NCI-H748 treated with DMSO at 0.1 percent for 48 hours (cell line): ENCODE measurements around the gene VAV2.

Experiments
- DNase-seq: peaks from one replicate; lab custom pipeline; 2025; lab: John Stamatoyannopoulos, UW

VAV2 gene

DNA sequence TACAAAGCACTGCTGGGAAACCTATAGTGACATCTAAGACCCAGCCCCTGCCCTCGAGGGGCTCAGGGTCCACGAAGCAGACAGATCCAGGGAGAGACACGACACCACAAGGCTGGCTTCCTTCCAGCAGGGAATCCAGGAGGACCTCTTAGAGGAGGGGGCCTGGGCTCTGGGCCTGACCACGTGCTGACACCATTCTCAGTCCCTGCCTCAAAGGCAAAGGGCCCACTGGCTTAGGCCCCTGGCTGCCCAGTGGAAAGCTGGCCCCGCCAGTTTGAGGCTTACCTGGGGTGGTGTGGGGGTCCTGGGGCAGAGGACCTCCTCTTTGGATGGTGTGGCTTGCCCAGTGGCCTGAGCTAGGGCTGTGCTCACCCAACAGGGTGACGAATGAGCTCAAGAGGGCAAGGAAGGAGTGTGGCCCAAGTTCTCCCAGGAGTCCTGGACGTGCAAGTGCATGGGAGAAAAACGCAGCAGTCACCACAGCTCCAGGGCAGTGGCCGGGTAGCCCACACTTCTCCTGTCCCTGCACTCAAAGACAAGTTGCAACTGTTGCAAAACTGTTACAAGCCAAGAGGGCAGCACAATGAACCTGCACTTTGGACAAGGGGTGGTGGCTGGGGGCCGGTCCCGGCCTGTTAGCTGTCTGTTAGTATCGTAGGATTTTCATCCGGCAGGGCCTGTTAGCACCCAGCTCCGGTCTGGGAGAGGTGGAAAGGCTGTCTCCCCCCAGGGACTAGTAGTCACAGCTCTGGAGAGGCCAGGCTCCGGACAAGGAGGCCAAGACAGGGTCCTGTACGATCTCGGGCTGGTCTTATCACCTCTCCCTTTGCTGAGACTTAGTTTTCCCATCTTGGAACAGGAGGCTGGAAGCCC lies 252.5 kb downstream of the VAV2 start:
- DNase-seq, result no peak

DNA sequence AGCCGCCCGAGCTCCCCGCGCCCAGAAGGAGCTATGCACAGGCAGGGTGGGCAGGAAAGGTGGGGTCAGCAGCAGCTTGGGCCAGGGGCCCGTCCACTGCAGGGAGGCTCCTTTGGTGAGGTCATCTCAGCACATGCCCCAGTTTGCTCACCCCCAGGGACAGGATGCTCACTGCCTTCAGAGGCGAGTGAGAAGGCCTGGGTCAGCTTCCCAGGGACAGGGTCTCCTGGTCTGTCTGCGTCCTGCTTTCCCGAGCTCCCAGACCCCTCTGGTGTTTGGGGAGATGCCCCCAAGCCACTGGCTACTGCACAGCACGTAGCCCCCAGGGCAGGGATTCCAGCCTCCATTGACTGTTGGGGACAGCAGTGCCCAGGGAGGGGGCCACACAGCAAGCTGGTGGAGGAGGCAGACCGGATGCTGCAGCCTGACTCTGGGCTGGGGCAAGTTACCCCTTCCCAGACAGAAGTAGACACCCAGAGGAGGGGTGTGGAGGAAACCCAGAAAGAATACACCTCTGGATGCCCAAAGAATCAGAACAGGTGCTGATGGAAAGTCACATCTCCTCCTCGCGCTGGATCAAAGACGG lies 253.4 kb downstream of the VAV2 start:
- no peak for DNase-seq

DNA sequence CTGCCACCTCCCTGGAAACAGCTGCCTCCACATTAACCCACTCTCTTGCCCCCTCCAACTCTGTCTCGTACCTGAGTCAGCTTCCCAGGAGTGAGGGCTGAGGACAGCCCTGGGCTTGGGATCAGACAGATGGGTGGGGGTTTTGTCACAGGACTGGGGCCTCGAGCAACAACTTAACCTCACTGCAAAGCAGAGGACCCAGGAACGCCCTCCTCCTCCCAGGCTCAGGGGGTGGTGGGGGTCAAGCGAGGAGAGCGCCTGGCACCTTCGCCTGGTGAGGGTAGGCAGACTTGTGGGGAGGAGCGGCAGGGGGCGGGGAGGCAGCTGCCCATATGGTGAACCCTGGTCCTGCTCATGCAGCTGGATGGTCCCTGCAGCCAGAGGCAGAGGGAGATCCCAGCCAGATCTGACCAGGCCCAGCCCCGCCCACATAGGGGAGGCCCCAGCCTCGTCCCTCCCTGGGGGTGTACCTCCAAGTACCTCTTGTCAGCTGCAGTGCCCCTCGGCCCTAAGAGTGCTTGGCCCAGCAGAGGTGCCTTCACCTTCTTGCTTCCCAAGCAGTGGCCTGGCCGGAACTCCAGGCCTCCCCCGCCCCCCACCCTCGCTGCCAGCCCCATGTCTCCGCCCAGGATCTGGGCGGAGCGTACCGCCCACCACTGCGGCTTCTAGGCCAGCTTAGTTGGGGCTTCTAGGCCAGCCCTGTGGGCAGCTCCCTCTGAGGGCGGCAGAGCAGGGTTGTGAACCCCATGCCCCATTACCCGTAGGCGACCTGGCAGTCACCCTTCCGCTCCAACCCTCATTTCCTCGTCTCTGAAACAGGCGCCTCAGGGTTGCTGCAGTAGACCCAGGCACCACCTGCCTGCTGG lies 254.1 kb downstream of the VAV2 start, which contains the start of gene SARDH:
Gene SARDH, minus strand, starts transcription at position 579 of the 866 bp plus-strand sequence. CDS start 4,179 bp downstream, outside the sequence.
- no peak for DNase-seq

DNA sequence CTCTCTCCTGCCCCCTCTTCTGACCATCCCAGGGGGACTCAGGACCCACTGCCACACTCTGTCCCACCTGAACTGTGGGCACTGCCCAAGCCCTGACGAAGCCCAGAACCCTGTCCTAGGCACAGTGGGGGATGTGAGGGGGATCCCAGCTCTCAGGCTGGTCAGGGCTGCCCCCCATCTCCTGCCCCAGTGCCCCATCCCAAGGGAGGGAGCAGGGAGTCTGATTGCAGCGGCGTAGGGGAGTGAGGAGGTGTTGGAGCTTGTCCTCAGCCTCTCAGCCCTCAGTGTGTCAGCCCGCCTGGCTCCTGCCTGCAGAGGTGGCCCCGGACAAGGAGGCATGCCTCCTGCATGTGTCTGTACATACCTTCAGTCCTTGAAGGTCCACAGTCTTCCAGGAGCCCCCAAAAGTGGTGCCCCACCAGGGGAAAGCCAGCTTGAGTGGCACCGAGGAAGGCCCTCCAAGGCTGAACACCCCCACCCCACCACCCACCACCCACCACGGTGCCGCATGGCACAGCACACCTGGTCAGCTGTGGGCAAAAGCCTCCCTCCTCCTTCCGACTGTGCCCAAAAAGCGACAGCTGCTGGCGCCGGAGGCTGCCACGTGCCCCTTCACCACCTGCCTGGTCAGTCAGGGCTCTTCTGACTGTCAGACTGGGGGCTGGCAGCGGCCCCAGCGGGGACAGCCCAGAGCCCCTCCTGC lies 254.9 kb downstream of the VAV2 start:
- no peak for DNase-seq

DNA sequence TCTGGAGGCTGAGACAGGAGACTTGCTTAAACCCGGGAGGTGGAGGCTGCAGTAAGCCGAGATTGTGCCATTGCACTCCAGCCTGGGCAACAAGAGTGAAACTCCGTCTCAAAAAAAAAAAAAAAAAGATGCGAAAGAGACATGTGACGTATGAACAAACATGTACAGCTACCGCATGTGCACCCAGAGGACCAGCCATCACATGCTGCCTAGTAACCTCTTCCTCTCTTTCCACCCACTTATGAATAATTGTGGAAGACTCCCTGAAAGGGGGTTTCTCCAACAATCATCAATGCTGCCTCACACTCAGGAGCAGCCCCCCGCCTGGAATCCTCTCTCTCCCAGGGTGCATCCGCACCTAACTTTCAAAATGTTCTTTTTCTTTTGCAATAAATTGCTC lies 256.2 kb downstream of the VAV2 start:
- no peak for DNase-seq

DNA sequence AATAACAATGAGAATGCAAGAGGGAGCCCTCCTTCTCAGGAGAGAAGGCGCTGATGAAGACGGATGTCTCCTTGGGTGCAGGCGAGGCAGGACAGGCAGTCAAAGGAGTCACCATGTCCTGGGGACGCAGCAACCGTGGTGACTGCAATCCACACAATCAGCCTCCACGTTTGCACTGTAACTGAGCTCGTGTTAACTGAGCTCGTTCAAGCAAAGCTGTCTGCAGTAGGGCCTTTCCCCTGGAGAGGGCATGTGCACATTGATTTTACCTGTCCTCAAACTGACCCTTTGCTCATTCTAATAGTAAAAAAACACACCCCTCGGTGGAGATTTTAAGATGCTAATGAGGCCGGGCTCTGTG lies 256.7 kb downstream of the VAV2 start:
- no peak for DNase-seq

DNA sequence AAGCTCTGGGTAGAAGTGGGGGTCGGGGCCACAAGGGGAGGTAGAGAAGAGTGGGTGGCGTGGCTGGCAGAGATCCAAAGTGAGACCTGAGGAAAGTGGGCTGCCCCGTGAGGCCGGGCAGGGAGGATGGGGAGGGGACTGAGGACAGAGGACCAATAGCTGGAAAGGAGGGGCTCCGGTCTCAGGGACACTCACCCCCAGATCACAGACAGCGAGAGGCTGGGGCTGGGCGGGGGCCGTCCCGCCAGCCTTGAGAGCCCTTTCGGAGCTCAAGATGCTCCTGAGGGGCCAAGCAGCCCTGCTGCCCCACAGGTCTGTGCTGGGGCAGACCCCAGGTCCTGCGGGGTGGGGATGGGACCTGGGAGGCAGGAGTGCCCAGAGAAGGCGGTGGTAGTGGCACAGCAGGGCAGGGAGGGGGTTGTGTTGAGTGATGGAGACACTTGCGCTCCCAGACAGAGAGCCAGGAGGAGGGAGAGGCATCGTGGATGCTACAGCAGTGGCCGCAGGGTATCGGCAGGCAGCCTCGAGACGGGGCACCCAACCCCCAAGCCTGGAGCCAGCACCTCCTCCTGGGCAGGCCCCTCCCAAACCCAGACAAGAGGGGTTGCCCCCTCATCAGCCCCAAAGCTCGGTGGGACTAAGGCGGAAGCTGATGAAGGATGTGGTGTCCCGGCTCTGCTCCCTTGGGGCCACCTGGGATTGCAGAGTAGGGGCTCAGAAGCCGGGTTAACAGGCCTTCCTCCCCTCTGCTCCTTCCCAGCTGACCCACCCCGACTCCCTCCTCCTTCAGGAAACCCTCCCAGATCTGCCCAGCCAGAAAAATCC lies 257.3 kb downstream of the VAV2 start:
- no peak for DNase-seq

DNA sequence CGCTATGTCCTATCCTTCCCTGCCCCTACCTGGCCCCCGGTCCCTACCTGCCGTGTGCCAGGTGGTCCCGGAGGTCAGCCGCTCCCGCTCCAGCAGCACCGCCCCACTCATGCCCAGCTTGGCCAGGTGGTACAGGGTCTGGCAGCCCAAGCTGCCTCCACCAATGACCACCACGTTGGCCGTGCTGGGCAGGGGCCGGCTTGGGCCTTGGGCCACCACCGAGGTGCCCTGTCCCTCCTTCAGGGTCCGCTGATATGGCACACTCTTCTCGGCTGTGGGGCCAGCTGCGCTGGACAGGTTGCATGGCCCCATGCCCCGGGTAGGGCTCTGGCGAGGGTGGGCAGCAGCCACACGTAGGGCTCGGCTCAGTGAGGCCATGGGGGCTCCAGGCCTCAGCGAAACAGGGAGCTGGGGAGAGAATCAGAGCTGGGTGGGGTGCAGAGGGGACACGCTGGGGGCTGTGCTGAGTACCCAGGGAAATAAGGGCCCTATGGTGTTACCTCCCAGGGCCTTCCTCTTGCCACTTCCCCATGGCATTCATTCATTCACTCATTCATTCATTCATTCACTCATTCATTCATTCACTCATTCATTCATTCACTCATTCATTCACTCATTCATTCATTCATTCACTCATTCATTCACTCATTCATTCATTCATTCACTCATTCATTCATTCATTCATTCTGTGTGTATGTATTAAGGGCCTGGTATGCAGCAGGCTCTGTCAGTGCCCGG lies 258.2 kb downstream of the VAV2 start:
- DNase-seq, result no peak

DNA sequence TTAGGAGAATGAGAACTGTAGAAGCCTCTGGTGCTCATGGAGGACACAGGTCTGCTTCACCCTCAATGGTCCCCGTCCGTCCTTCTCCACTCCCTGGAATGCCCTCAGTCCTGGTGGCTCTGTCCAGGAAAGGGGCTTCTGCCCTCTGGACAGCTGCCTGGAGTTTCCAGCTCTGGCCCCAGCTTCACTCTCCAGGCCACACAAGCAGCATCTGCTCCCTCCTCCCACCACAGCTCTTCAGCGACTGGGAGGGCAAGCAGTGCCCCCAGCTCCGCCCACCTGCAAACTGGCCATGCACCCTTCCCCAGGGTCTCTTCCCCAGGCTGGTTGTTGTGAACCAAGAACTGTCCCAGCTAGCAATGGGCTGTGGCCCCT lies 258.7 kb downstream of the VAV2 start:
- DNase-seq, result no peak

DNA sequence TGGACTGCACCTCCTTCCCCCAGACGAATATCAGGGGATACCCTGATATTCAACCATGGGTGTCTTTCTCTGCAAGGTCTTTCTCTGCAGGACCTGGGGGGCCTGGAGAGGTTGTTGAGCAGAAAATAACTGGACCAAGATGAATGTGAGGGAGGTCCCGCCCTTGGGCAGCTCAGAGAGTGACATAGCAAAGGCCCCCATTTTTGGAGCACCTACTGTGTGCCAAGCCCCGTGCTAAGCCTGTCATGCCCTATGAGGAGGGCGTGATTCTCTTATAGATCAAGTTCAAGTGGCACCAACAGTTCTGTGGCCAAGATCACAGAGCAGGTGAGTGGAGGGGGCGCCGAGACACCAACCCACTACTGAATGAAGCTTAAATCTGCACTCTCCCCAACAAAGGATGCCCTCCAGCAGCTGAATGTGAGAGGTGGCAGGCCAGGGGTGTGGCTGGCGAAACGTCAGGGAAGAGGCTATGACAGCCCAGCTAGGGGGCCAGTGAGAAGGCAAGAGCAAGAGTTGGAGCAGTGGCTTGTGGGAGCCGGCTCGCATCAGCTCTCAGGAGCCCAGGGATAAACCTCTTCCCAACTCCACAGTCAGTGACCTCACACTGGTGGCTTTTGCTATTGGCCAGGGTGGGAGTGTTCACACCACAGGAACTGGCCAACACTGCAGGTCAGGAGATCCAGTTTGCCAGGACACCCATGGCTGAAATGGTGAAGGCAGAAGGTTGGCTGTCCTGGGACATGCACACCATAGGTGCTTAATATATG lies 259.3 kb downstream of the VAV2 start:
- no peak for DNase-seq

DNA sequence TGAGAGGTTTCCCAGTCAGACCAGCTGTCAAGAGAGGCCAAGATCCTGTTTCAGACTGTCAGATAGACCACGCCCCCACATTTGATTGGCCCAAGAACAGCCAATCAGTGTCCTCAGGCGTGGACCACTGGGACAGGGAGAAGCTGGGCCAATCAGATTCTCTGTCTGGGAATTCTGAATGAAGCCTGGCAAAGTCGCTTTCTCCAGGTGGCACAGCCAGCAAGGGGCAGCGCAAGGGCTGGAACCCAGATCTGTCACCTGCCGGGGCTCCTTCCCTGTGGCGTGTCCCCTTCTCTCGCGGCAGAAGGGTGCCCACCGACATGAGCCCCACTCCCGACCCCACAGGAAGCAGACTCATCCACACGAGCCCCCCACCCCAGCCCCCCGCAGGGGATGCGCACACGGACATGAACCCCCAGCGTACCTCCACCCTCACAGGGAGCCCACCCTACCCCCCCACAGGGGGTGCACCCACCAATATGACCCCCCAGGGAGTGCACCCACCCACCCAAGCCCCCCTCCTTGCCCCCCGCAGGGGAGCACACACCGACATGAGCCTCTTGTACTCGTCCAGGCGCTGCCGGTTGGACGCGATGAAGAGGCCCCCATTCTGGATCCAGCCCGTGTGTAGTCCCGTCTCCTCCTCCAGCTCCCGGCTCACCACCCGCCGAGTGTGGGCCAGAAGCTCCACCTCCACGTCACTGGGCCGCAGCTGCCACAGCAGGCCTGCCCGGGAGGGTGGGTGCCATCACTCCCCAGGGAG lies 260.1 kb downstream of the VAV2 start:
- no peak for DNase-seq

DNA sequence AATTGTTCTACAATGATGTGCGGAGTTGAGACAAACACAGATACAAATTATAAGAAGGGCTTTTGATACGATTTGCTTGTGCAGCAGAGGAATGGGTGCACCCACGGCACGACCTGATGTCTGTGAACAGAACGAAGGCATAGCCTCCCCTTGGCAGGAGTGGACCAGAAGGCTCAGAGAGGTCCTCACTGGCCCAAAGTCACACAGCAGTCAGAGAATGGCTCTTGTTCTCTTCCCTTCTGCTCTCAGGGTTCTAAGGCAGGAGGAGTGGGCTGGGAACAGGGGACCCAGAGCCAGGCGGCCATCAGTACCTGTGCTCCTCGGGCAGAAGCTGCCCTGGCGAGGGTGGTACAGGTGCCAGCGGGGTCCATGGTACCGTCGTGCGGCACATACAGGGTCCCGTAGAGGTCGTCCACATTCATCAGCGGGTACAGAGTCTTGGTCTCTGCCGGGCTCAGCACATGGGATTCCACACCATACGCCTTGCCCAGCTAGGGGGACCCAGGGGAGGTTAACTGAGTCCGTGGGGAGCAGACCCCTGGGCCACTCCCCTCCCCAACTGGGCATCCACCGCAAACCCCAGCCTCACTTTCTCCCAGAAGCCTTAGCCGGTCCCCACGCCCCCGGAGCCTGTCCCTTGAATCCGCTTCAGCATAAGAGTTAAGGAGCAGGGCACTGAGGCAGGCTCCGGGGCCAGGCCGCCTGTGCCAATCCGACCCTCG lies 261.0 kb downstream of the VAV2 start:
- no peak for DNase-seq

DNA sequence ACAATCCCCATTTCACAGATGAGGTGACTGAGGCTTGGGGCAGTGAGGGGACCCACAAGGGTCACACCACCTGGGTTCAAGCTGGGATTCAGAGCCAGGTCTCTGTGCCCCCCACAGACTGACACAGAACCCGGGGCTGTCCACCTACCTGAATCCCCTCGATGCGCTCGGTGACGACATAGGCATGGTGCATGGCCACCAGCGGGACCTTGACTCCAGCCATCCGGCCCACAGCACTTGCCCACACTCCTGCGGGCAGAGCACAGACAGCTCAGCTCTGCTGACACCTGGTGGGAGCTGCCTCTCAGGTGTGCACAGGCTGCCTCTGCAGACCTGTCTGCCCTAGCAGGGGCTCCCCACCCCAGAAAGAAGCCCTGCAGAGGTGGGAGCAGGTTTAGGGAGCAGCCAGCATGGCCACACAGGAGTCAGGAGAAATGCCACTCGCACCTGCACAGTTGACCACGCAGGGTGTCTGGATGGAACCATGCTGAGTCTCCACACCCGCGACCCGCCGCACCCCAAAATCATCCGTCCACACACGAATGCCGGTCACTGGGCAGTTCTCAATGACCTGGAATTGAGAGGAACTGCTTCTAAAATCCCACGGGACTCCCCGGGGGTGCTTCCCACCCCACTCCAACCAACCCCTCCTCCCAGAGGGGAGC lies 262.4 kb downstream of the VAV2 start:
- no peak for DNase-seq

DNA sequence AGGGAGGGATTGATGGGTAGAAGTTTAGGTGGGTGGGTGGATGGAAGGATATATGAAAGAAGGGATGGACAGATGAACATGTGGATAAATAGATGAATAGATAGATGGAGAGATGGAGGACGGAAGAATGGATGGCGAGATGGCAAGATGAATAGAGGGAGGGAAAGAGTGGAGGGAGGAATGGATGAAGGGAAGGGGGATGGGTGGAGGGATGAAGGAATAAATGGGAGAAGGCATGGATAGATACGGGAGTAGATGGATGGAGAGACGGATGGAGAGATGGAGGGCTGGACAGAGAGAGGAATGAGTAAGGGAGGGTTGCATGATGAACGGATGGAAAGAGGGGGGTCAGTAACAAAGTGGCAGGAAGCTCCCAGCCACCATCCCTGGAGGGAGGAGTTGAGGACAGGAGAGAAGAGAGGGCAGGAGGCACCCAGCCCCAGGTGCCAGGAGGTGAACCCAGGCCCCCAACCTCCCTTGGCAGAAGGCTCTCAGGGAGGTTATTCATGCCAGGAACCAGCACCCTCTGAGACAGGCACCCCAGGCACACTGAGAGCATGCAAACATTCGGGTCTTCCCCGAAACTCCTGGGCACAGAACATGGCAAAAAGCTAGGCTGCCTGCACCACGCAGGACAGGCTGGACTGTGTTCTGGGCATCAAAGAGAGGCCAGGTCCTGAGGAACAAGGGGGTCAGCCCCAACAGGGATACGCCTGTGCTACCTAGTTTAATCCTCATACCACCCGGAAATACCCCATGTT lies 263.1 kb downstream of the VAV2 start:
- no peak for DNase-seq

DNA sequence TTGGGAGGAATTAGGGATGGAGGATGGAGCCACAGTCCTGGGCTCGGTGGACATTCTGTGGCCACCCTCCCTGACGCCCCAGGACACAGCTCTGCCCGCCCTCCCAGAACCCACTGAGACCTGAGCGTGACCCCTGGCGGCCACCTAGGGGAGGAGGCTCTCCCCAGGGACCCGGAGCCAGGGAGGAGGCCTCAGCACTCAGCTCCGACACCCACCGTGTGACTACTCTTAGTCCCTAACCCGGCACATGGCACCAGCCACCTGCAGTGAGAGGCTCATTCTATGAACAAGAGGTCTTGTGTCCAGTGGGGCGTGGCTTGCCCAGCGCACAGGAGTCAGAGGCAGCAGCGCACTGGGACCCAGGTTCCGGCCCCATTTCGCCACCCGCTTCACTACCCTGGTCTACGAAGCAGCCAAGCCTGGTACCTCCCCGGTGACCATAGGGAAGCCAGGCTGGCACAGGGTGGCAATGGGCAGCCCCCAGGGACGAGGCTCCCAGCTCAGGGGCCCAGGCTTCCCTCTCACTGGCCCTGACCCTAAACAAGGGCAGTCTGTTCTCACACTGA lies 264.2 kb downstream of the VAV2 start:
- DNase-seq, result no peak

DNA sequence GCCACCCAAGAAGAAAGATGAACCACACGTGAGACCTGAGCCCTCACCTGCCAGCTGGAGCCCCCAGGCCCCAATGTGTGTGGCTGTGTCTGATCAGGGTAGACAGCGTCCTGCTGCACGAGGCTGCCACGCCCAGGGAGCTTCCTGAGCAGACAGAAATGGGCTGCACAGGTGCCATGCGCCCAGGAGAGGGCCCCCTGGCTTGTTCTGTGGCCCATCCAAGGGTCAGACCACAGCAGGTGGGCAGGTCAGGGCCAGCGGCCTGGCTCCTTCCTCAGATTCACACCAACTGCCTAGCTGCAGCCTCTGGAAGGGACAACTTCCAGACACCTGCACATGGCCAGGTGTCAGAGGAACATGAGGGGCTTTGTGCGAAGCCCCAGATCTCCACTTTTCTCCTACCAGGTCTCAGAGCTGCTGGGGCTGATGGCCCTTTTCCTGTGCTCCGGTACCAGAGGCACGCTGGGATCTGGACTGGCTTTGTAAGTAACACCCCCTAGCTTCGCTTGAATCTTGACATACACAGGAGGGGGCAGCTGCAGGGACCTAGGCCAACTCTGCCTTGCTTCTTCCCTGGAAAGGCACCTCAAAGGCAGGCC lies 264.7 kb downstream of the VAV2 start:
- no peak for DNase-seq
